WI38 (cell line): ENCODE data around the gene NUBP1.
A peak's percentile ranks its signal among the peaks of the same experiment; 100 is the strongest.

Experiments used
- H3K4me3 ChIP-seq: 2 replicates; pipeline ENCODE4 v1.5.1; 2011; ENCODE audit warnings: low read depth, mild to moderate bottlenecking, control low read depth, low read length
- CTCF ChIP-seq: IDR thresholded peaks from 2 replicates; pipeline ENCODE4 v1.5.1; 2012; ENCODE audit warnings: low read depth, mild to moderate bottlenecking, control low read depth, low read length

Gene NUBP1

GRCh38 chr16:10728003-10728887 is 15.4 kb upstream of the NUBP1 start:
- TF ChIP-seq CTCF, result no peak

GRCh38 chr16:10729104-10730048 is 14.3 kb upstream of the NUBP1 start:
- H3K4me3 ChIP-seq, result no peak overlapping the region
- no peak for TF ChIP-seq CTCF

More at GRCh38 chr16:10728003-10728887, 15.4 kb upstream of the NUBP1 start:
- H3K4me3 ChIP-seq, result no peak overlapping the region

- TF ChIP-seq CTCF, result no peak
- H3K4me3 ChIP-seq, result no peak overlapping the region
Measured at GRCh38 chr16:10731790-10732189, 11.9 kb upstream of the NUBP1 start.

GRCh38 chr16:10737068-10737625 is 6.5 kb upstream of the NUBP1 start:
- no peak overlapping the region for H3K4me3 ChIP-seq
- peak; percentile 77 for TF ChIP-seq CTCF

- no peak for TF ChIP-seq CTCF
- H3K4me3 ChIP-seq, result no peak overlapping the region
Measured at GRCh38 chr16:10738231-10739077, 5.2 kb upstream of the NUBP1 start.

GRCh38 chr16:10740000-10740844 is 3.4 kb upstream of the NUBP1 start:
- TF ChIP-seq CTCF, result no peak
- no peak overlapping the region for H3K4me3 ChIP-seq
